Tibial nerve (tissue), 4 donors: Measurements from ENCODE around the gene HMGN2. TPM values are rescaled to one million over a fixed set of nuclear protein-coding genes. Genes with fewer than 3 reads are reported as not detected.

Experiments
- DNase-seq, 2 donors: peaks; one replicate each; pipeline ENCODE4 v3.0.0-alpha.2; 2019; ENCODE audit warnings: low spot score in 2 of 2
- H3K27ac ChIP-seq, 4 donors: fragments of 200-600 bp; sonication (generic) in 3 of 4; one replicate each; pipeline ENCODE4 v1.5.1; 2017 to 2019; ENCODE audit warnings: mild to moderate bottlenecking in 1 of 4
- H3K27me3 ChIP-seq, 2 donors: fragments of 200-600 bp; sonication (generic) in 1 of 2; one replicate each; pipeline versions ENCODE4 v1.5.1 to v1.6.0; 2017 to 2019
- H3K36me3 ChIP-seq, 3 donors: fragments of 200-600 bp; sonication (generic); one replicate each; pipeline ENCODE4 v1.5.1; 2018 to 2019
- H3K4me1 ChIP-seq, 4 donors: fragments of 200-600 bp; sonication (generic) in 3 of 4; one replicate each; pipeline ENCODE4 v1.5.1; 2017 to 2019
- H3K4me3 ChIP-seq, 4 donors: fragments of 200-600 bp; sonication (generic) in 3 of 4; one replicate each; pipeline ENCODE4 v1.5.1; 2017 to 2019; ENCODE audit warnings: mild to moderate bottlenecking in 1 of 4, moderate library complexity in 1 of 4
- H3K9me3 ChIP-seq, 4 donors: fragments of 200-600 bp; sonication (generic) in 3 of 4; one replicate each; pipeline ENCODE4 v1.5.1; 2017 to 2019
- EP300 ChIP-seq, 2 donors: sonication (generic); formaldehyde crosslinking; IDR thresholded peaks; one replicate each; pipeline ENCODE4 v1.6.1; 2017; ENCODE audit warnings: antibody characterized with exemption in 2 of 2, mild to moderate bottlenecking in 1 of 2
- POLR2A ChIP-seq, 2 donors: fragments of 450-650 bp; IDR thresholded peaks; one replicate each; pipeline ENCODE4 v1.6.1; 2017; ENCODE audit warnings: antibody characterized with exemption in 2 of 2, mild to moderate bottlenecking in 2 of 2, moderate library complexity in 2 of 2
- WGBS, 2 donors: methylation state at CpG; one replicate each; pipeline ENCODE4 v1.1.5; 2018; 5-methylcytosine and 5-hydroxymethylcytosine counted together
- total RNA-seq, 4 donors: library from RNA; depleted of rRNA; stranded (reverse); fragments of >200 nt; gene quantifications; one replicate each; pipeline ENCODE4 v1.1.0, GENCODE V29; 2016
- TF ChIP-seq, protein P1 (sequence below), 5 experiments: fragments of 200-600 bp in 3 of 5; fragments of 450-650 bp in 2 of 5; sonication (generic) in 3 of 5; IDR thresholded peaks; one replicate each; pipeline ENCODE4 v1.5.1; 2016 to 2019; ENCODE audit warnings: antibody characterized with exemption in 5 of 5, mild to moderate bottlenecking in 3 of 5, moderate library complexity in 2 of 5

HMGN2 gene
- total RNA-seq, 4 donors from 2014 or later = 165 to 237 (median 207) TPM

DNA sequence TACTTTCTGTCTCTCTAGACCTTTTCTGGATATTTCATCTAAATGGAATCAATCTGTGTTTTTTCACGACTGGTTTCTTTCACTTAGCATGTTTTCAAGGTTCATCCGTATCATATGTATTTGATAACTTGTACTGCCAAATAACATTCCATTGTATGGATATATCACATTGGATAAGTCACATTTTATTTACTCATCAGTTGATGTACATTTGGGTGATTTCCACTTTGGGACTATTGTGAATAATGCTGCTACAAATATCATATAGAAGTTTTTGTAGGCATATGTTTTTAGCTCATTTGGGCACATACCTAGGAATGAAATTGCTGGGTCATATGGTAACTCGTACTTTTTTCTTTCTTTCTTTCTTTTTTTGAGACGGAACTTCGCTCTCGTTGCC, 6.7 kb downstream of the HMGN2 start:
- Histone ChIP-seq H3K4me1 (peaks cover 0 to 16% (median 7%) of the 10 kb centered on the region in 4 donors), H3K36me3 (peaks cover 3 to 59% (median 5%) of the 10 kb centered on the region in 3 donors), H3K9me3 (no peaks in the 10 kb centered on the region), H3K27me3 (no peaks in the 10 kb centered on the region), H3K27ac (no peak overlapping the region), H3K4me3 (no peak overlapping the region)
- TF ChIP-seq EP300 (IDR thresholded peaks at IDR 0.05) (no peak), POLR2A (IDR thresholded peaks at IDR 0.05) (no peak)
- TF ChIP-seq, protein P1, sequence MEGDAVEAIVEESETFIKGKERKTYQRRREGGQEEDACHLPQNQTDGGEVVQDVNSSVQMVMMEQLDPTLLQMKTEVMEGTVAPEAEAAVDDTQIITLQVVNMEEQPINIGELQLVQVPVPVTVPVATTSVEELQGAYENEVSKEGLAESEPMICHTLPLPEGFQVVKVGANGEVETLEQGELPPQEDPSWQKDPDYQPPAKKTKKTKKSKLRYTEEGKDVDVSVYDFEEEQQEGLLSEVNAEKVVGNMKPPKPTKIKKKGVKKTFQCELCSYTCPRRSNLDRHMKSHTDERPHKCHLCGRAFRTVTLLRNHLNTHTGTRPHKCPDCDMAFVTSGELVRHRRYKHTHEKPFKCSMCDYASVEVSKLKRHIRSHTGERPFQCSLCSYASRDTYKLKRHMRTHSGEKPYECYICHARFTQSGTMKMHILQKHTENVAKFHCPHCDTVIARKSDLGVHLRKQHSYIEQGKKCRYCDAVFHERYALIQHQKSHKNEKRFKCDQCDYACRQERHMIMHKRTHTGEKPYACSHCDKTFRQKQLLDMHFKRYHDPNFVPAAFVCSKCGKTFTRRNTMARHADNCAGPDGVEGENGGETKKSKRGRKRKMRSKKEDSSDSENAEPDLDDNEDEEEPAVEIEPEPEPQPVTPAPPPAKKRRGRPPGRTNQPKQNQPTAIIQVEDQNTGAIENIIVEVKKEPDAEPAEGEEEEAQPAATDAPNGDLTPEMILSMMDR (IDR thresholded peaks at IDR 0.05) = no peak
- no peak for DNase-seq
- WGBS, 2 donors = 91 to 94% methylated on average over 6 of the region's 6 CpGs

DNA sequence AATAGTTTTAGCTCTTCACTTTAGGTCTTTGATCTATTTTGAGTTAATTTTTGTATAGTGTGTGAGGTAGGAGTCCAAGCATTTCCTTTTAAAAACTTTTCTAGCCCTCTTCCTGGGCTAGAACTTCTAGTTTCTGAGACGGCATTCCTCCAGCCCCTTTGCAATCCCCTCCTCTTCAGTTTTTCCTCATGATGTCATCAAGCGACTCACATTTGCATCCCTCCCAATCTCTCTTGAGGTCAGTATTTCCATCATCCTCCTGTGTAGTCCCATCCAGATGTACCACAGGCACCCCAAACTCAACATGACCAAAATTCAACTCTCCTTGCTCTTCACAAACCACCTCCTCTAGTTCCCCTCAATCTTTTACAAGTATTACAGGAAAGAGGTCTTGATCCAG, 10.7 kb downstream of the HMGN2 start:
- Histone ChIP-seq H3K9me3 (no peaks in the 10 kb centered on the region), H3K27me3 (no peaks in the 10 kb centered on the region), H3K27ac (no peak overlapping the region), H3K4me1 (no peaks in the 10 kb centered on the region), H3K4me3 (no peak overlapping the region), H3K36me3 (peaks cover 0 to 27% (median 2%) of the 10 kb centered on the region in 3 donors)
- TF ChIP-seq, protein P1 (IDR thresholded peaks at IDR 0.05) = no peak
- TF ChIP-seq EP300 (IDR thresholded peaks at IDR 0.05) (no peak), POLR2A (IDR thresholded peaks at IDR 0.05) (no peak)
- 69% methylated on average over 2 of the region's 2 CpGs for WGBS, 2 donors
- no peak for DNase-seq

GRCh38 chr1:26483980-26484379, 11.7 kb downstream of the HMGN2 start:
- TF ChIP-seq EP300 (IDR thresholded peaks at IDR 0.05) = no peak
- TF ChIP-seq POLR2A (IDR thresholded peaks at IDR 0.05) = no peak
- TF ChIP-seq, protein P1 (IDR thresholded peaks at IDR 0.05) = no peak
- H3K4me1 ChIP-seq = no peaks in the 10 kb centered on the region
- 66 to 74% methylated on average over 2 of the region's 2 CpGs for WGBS, 2 donors
- H3K36me3 ChIP-seq = peaks cover 0 to 20% (median 2%) of the 10 kb centered on the region in 3 donors
- H3K9me3 ChIP-seq = no peaks in the 10 kb centered on the region
- no peaks in the 10 kb centered on the region for H3K27me3 ChIP-seq
- no peak overlapping the region for H3K4me3 ChIP-seq
- no peak for DNase-seq
- no peak overlapping the region for H3K27ac ChIP-seq

- DNase-seq = no peak
- Histone ChIP-seq H3K27me3 (no peaks in the 10 kb centered on the region), H3K36me3 (no peaks in the 10 kb centered on the region), H3K4me1 (no peaks in the 10 kb centered on the region), H3K9me3 (no peaks in the 10 kb centered on the region), H3K27ac (no peak overlapping the region), H3K4me3 (no peak overlapping the region)
- 78 to 87% methylated on average over 4 of the region's 4 CpGs for WGBS, 2 donors
- TF ChIP-seq EP300 (IDR thresholded peaks at IDR 0.05) (no peak), POLR2A (IDR thresholded peaks at IDR 0.05) (no peak)
- TF ChIP-seq, protein P1 (IDR thresholded peaks at IDR 0.05) = no peak
These were observed 17.9 kb downstream of the HMGN2 start for GRCh38 chr1:26490155-26490554.

DNA sequence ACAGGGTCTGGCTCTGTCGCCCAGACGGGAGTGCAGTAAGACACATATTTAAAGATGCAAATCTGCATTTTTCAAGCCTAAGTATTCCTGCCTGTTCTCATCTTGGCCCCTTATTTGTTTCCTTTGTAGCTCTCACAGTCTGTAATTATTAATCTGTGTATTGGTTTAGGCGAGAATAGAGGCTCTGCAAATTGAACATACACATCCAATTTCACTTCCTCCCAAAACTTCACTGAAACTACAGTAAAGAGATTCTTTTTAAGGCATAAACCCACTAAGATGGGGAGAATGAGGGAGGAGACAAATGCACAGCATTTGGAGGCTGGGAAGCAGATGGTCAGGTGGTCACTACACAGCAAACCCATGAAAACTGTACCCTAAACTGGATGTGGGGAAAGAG, 21.0 kb downstream of the HMGN2 start:
- no peak for DNase-seq
- H3K9me3 ChIP-seq = no peaks in the 10 kb centered on the region
- no peaks in the 10 kb centered on the region for H3K4me1 ChIP-seq
- no peaks in the 10 kb centered on the region for H3K36me3 ChIP-seq
- H3K27ac ChIP-seq = no peak overlapping the region
- TF ChIP-seq POLR2A (IDR thresholded peaks at IDR 0.05) (no peak), EP300 (IDR thresholded peaks at IDR 0.05) (no peak)
- TF ChIP-seq, protein P1 (IDR thresholded peaks at IDR 0.05) = no peak
- H3K27me3 ChIP-seq = no peaks in the 10 kb centered on the region
- WGBS, 2 donors = 56% methylated on average over 3 of the region's 3 CpGs
- no peak overlapping the region for H3K4me3 ChIP-seq
